Putamen (tissue), 1 donor: Measurements from ENCODE around the gene CPPED1.

Experiments used
- DNase-seq: peaks from one replicate; pipeline ENCODE4 v3.0.0-alpha.2; 2016; ENCODE audit warnings: low spot score

The CPPED1 gene

DNA sequence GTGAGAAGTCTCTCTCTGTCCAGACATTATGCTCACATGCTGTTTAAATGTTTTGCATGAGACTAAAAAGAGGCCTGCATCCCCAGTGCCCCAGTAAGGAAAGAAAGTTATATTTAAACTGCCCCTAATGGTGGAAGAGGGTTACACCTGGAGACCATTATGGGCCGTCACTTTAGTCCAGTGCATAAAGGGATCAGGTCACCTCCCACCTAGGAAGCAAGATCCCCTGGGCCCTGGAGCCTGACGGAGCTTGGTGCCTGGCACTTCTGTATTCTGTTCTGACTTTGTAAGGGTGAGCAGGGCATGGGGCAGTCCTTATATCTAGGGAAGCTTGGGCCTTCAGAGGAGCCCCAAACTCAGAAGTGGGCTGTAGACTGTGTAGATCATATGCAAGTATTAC is 67.9 kb downstream of the CPPED1 start:
- DNase-seq: no peak

DNA sequence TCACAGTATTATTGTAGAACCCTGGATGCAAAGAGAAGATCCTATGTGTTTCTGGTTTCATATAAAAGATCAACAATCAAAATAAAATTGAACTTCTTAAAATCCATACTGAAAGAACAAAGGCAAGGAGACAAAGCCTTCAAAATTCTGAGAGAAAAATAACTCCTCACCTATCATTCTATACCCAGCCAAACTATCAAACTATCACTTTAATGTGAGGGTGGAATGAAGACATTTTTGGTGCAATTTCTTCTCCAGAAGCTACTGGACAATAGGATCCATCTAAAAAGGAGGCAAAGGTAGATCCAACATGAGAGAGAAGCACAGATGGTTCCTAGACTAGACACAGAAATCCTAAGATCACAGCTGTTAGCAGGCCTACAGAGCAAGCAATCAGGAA is 71.1 kb downstream of the CPPED1 start:
- DNase-seq: no peak

DNA sequence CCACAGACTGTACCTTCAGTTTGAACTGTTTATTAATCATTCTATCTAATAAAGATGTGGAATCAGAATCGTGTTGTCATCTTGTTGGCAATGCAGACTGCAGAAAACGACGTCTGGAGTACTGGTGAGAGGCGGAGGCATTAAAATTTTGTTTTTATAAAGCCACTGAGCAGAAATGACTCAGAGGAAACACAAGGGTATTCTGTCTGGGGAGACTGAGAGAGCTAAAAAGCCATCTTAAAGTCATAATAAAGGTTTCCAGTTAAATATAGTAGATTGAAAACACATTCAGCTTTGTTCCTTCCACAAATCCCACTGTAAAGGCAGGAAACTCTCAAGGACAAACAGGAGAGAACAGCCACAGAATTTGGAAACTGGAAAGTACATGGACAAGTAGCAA is 74.2 kb downstream of the CPPED1 start:
- no peak for DNase-seq

DNA sequence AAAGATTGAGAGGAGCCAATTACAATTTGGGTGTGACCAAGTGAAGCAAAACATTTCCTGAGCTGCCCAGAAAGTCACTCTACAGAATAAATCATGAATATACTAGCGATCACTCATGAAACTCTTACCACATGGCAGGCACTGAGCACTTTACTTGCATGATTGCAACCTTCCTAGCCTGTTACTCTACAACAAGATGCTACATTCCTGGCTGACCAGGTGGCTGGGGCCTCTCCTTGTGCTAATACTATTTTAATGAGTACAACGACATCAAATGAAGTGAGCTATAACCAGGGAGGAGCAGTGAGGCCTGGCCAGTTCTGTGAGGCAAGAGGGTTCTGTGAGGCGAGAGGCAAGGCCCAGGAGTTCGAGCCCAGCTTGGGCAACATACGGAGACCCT is 75.2 kb downstream of the CPPED1 start:
- DNase-seq: no peak

DNA sequence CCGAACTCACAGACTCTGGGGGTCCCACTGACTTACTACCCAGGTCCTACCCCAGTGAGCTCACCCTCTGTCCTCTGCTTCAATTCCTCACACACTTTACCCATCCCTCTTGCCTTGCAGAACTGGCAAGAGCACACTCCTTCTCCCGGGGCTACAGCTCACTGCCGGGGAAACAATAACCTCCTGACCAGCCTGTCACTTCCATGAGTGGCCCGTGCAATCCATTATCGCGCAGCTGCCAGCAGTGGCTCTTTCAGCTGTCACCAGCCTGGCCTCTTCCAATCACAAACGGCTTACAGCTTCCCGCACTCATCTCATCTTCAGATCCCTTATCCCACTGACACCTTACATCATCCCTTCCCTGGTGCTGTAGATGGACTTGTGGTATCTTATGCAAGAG is 79.5 kb downstream of the CPPED1 start:
- no peak for DNase-seq

DNA sequence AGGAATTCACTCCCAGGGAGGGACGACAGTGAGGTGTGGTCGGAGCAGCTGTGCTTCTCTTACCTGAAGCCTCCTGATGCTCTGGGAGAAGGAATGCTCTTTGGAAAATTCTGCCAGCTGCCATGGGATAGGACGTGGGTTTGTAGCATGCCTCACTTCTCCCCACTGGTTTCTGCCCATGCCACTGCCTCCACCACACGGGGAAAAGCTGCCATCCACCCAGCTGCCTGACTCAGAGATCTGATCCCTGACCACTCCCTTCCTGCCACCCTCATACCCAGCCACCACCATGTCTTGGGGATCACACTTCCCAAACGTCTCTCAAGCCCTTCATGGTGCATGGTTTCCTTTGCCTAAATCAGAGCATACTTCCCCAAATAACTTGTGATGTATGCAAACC is 80.0 kb downstream of the CPPED1 start:
- DNase-seq: no peak

DNA sequence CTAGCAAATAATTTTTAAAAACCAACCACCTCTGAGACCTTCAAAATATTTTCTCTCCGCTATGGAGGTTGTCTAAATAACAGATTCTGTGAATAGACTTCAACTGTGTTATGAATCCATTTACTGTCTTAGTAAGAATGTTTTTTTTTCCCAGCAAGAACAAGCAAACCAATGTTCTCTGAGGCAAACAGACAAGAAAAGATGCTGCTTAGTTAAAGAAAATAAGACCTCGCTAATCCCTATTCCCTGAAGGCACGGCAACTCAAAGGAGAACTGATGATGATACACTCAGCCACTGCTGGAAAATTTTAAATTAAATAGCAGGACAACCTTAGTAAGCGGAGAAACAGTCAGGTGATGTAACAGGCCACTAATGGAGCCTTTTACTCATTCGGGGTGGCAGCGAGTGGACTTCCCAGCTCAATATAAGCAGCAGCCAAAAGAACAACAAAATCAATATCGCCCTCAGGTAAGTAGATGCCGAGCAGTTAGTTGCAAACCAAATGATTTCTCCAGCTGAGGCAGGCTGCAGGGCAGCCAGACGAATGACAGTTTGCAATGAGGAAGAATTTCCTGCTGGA is 81.8 kb downstream of the CPPED1 start:
- DNase-seq: peak; percentile 28

DNA sequence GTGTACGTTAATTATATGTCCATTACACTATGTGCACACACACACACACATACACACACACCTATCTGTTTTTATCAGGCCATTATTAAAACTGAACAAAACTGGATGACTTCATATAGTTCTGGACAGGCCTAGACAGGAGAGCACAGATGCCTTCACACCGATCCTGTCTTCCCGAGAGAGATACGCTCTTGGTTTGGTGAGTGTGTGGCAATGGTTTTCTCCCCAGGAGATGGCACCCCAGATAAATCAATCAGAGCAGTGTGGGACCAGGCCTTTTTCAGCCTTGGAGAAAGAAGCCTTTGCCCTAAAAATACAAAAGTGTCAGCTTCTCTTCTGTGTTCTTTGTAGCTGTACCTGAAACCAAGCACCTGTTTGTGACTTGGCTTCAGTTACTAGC is 83.7 kb downstream of the CPPED1 start:
- DNase-seq: peak; percentile 61

DNA sequence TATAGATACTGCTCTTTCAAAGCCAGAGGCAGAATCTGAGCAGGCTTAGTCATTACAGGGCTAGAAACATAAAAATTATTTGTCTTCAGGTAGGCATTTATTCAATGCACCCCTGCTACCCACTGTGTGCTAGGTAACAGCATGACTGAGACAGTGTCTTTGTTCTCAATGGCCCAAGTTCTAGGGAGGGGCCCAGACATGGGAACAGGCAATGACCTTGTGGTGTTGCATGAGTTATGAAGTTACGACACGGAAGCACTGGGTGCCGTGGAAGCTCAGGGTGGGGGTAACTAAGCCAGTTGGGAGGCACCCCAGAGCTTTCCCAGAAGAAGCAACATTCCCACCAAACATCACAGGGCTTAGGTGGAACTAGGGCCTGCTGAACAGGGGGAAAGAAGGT is 87.0 kb downstream of the CPPED1 start:
- no peak for DNase-seq

DNA sequence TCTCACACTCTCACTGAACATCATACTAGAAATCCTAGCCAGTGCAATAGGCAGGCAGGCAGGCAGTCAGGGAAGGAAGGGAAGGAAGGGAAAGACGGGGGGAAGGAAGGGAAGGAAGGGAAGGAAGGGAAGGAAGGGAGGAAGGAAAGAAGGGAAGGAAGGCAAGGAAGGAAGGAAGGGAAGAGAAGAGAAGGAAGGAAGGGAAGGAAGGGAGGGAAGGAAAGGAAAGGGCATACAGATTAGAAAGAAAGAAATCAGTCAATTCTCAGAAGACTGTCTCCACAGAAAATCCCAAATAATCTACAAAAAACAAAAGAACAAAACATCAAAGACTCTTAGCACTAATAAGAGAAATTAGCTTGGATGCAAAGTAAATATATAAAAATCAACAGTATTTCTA is 93.9 kb downstream of the CPPED1 start:
- no peak for DNase-seq

DNA sequence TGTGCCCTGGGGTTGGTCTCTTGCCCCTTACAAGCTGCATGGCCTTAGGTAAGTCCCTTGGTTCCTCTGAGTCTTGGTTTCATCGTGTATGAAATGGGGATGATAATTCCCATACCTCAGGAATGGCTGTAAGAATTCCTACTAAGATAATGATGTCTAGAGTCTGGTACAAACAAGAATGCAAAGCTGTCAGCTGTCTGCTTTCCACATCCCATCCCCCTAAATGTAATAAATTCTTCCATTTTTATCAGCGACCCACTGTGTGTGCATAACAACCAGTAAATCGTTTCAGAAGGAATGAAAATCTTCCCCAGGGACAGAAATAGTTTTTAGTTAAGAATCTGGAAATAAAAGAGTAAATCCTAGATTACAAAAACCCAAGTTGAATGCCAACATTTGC is 95.4 kb downstream of the CPPED1 start:
- no peak for DNase-seq

DNA sequence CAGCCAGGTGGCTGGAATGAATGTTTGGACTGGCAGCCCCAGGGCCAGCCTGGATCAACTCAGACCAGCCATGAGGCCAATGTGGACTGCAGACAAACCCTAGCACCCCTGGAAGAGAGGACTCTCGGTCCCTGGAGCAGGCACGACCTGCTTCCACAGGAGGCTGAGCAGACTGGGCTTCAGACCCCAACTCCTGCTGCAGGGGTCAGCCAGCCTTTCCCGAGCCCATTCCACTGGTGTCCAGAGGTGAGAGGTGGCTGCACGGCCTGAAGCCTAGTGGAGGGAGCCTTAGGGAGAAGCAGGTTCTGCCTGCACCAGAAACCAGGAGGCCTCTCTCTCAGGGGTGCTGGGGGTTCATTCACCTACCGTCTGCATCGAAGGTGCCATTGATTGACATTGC is 97.1 kb downstream of the CPPED1 start:
- DNase-seq: no peak

DNA sequence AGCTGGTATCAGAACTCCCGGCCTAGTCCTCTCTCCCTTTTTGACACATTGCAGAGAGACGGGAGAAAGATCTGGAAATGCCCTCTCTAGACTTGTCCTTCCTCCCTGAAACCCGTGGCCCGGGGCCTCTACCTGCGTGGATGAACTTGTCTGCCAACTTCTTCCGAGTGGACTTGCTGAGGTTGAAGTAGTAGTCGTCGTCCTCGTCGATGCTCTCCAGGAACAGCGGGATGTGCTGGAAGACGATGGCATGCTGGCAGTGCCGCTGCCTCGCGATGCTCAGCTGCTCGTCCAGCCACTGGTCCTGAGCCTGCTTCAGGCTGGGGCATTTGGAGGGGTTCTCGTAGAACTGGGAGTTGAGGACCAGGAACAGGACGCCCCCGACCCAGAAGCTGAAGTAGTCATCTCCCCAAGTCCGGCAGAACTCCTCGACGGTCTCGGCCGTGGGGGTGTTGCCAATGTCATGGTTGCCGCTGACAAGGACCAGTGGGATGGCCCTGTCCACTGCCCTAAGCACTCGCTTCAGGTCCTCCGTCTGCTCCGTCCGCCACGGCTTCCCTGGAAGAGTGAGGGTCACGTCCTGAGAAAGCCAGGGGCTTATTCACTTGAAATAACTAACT is 99.1 kb downstream of the CPPED1 start:
- no peak for DNase-seq

DNA sequence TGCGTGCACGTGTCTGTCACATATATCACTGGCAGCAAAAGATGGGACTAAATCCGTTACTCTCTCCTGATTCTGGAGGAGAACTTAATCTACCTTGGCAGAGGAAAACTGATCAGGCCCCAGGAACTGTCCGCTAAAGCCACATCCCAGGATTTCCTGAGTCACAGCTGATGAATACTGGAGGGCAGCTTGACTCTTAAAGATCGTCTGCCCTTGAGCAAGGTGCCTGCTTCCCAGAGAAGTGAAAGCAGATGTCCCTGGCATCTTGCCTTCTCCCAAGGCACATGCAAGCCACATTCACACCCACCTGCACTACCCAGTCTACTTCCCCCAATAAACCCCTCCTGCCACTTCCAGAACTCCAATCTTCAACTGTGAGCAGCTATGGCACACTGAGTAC is 99.8 kb downstream of the CPPED1 start:
- no peak for DNase-seq

DNA sequence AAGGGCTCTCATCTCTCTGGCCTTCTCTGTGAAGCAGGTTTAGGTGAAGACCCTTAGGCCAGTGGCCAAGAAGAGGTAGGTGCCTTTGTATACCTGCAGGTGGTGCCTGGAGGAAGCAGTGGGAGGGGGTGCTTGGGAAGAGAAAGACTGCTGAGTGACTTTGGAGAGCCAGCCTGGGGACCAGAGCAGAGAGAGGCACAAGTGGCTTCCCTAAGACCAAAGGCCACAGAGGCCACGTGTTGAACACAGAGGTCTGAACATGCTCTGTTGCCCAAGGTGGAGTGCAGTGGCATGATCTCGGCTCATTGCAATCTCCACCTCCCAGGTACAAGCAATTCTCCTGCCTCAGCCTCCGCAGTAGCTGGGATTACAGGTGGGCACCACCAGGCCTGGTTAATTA is 103.5 kb downstream of the CPPED1 start:
- no peak for DNase-seq

DNA sequence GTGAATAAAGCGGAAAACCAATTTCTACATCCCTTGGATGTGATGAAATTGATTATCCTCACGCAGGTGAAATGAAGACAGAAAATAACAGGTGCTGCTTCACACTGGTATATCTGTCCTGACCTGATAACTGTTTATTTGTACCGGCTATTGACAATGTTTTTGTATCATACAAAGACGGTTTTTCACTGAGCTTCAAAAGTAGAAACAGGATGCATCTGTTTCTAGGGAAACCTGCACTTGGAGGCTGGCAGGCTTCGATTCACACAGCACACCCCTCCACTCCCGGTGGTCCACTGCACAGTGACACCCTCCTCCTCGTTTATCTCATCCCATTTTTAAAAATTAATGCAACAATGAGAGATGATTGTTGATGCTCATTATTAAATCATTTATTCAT is 104.5 kb downstream of the CPPED1 start:
- no peak for DNase-seq

DNA sequence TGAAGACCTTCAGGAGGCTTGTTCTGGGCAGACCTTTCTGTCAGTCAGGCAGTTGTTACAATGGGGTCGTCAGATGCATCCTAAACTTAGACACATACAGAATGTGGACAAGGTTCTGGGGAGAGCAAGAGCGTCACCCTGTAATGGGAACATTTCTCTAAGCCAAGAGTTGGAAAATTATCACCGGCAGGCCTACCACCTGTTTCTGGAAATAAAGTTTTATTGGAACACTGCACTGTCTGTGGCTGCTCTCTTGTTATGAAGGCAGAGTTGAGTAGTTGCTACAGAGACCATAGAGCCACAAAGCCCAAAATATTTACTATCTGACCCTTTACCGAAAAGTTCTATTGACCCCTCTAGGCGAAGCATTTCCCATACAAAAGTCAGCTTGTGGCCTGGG is 106.2 kb downstream of the CPPED1 start:
- no peak for DNase-seq

DNA sequence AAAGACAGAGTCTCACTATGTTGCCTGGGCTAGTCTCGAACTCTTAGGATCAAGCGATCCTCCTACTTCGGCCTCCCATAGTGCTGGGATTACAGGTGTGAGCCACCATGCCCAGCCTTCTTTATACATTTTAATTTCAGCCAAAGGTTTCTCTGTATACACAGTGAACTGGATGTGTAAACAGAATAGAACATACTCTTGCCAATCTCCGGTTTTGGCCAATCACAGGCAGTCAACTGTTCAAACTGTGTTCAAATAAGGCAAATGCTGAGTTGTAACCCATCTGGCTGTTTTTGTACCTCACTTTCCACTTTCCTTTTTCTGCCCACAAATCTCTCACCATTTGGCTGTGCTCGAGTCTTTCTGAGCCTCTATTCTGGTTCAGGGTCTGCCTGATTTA is 108.2 kb downstream of the CPPED1 start:
- DNase-seq: no peak

DNA sequence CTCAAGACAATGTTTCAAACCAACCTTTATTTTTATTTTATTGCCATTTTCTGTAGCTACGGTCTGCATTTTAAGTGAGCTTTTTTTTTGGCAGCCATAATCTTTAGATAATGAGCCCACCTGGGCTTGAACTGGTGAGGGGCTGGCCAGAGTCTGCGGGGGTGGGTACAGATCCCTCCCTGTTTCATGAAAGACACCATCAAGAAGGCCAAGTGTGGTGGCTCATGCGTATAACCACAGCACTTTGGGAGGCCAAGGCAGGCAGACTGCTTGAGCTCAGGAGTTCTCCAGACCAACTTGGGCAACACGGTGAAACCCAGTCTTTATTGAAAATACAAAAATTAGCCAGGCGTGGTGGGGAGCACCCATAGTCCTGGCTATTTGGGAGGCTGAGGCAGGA is 113.7 kb downstream of the CPPED1 start:
- DNase-seq: no peak

DNA sequence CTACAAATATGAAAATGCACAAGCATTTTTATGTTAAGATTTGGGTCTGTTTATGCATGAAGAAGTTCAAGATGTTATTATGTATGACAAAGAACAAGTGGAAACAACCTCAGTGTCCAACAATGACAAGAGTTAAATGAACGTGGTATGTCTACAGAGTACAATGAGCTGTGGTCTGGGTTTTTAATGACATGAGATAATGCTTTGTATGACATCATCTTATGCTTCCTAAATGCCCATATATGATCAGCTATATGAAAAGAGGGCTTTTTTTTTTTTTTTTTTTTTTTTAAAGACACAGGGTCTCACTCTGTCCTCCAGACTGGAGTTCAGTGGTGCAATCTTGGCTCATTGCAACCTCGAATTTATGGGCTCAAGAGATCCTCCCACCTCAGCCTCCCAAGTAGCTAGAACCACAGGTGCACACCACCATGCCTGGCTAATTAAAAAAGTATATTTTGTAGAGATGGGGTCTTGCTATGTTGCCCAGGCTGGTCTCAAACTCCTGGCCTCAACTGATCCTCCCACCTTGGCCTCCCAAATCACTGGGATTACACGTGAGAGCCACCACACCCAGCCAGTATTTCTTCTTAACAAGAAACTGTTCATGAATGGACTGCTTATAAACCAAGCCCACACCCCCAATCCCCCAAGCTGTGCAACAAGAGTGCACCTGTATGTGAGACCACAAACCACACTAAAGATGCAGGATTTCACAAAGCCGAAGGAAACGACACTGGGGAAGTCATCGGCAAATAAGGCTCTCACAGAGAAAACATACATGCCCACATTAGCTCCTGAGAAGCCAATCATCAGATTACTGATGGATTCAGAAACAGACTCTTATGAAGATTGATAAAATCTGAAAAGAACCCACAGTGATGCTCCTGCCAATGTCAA is 114.5 kb downstream of the CPPED1 start:
- no peak for DNase-seq

DNA sequence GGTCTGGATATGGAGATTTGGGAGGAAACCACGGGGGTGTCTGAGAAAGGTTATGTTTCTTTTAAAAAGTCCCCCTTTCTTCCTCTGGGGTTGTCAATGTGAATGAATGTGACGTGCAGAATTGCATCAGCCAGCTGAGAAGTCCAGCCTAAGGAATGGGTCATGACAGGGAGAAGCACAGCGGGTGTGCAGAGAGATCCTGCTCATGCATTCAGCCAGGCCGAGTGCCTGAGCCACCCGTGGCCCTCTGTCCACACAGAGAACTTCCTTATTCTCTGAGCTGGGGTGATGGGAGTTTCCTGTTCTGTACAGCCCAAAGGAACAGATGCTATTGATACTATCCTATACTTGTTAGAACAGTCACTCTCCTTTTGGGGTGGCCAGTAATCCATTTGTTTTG is 117.9 kb downstream of the CPPED1 start:
- DNase-seq: no peak

DNA sequence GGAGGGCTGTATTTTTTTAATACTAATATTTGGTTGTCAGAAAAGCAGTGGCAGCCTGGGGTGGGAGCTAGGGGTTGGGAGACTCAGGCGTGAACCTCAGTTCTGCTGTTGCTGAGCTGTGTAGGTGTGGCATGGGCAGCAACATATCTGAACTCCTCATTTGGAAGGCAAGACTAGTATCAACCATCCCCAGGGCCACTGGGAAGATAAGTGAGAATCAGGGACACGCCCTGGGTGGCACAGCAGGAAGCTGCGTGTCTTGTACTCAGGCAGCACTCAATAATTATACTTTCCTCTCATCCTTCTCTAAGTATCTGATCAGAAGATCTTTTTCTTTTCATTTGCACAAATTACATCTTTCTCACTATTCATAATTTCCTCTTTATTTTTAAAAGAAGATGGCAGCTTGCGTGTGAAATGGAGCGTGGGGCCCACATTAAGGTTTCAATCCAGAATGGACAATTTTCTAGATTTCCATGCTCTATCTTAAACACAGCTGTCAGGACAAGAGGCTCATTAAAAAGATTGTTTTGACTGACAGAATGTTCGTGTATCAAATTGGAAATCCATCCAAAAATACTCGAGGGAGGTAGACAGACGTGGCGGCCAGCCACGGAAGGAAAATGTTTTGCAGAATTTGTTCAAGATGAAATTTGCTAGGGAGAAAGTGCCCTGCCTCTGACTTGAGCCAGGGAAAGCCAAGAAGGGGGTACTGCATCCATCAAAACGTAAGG is 121.1 kb downstream of the CPPED1 start:
- DNase-seq: no peak

DNA sequence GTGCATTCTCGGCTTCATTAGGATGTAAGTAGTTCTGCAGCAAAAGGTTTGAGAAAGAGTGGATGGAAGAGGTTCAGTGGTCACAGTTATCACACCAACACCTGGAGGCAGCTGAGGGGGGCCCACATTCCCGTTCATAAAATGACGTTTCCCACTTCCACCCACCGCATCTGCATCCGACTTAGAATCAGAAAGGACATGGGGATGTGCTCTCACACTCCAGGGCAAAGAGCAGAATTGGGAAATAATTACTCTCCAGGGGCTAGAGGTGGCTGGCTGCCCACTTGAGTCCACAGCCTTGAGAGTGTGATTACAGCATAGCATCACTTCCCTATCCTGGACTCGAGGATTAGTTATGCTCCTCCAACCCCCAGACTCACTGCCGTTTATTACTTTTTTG is 122.0 kb downstream of the CPPED1 start:
- DNase-seq: no peak
